Osteoblast (primary cell): Measurements from ENCODE around the gene GADL1. TPM values are rescaled to one million over a fixed set of nuclear protein-coding genes. Genes with fewer than 3 reads are reported as not detected.

Experiments used
- DNase-seq: peaks from one replicate; pipeline ENCODE4 v3.0.0; 2011; ENCODE audit warnings: low spot score, mixed read lengths; ENCODE audit not compliant: insufficient read length; ENCODE audit errors: missing footprints
- H2AFZ ChIP-seq: 2 replicates; pipeline ENCODE4 v1.6.0; 2011; ENCODE audit warnings: mild to moderate bottlenecking, low read length
- H3K27ac ChIP-seq: 2 replicates; pipeline ENCODE4 v1.5.1; 2011; ENCODE audit warnings: mild to moderate bottlenecking, low read depth, low read length, moderate library complexity
- H3K27me3 ChIP-seq: 2 replicates; pipeline ENCODE4 v1.6.0; 2012; ENCODE audit warnings: mild to moderate bottlenecking, control low read depth, inconsistent platforms, low read length, moderate library complexity; ENCODE audit not compliant: insufficient read depth
- H3K36me3 ChIP-seq: 2 replicates; pipeline ENCODE4 v1.5.1; 2011; ENCODE audit warnings: mild to moderate bottlenecking, low read length, control low read depth, moderate library complexity; ENCODE audit not compliant: insufficient read depth
- H3K4me1 ChIP-seq: 2 replicates; pipeline ENCODE4 v1.5.1; 2011; ENCODE audit warnings: mild to moderate bottlenecking, low read length, control low read depth, moderate library complexity; ENCODE audit not compliant: insufficient read depth
- H3K4me2 ChIP-seq: 2 replicates; pipeline ENCODE4 v1.6.0; 2011; ENCODE audit warnings: mild to moderate bottlenecking, low read length; ENCODE audit not compliant: insufficient read depth
- H3K4me3 ChIP-seq: fragments of 200-600 bp; sonication (generic); 3 replicates; pipeline ENCODE4 v1.5.1; 2012; ENCODE audit warnings: mild to moderate bottlenecking, low read length, inconsistent platforms; ENCODE audit not compliant: insufficient read depth
- H3K79me2 ChIP-seq: 2 replicates; pipeline ENCODE4 v1.6.0; 2012; ENCODE audit warnings: mild to moderate bottlenecking, low read length, control low read depth, inconsistent platforms; ENCODE audit not compliant: insufficient read depth
- H3K9me3 ChIP-seq: 2 replicates; pipeline ENCODE4 v1.5.1; 2011; ENCODE audit warnings: low read depth, low read length, control low read depth
- H4K20me1 ChIP-seq: 2 replicates; pipeline ENCODE4 v1.6.0; 2012; ENCODE audit warnings: mild to moderate bottlenecking, low read length, control low read depth; ENCODE audit not compliant: insufficient read depth
- total RNA-seq: library from RNA; depleted of rRNA; stranded (reverse); fragments of >200 nt; gene quantifications from 2 replicates; pipeline ENCODE4 v1.2.3, GENCODE V29; 2012
- TF ChIP-seq, protein P1 (sequence below): IDR thresholded peaks from 2 replicates; pipeline ENCODE4 v1.5.1; 2011; ENCODE audit warnings: mild to moderate bottlenecking, low read depth, low read length, moderate library complexity; ENCODE audit errors: extremely low read depth

GADL1 gene
- total RNA-seq, 1 donor: not detected

DNA sequence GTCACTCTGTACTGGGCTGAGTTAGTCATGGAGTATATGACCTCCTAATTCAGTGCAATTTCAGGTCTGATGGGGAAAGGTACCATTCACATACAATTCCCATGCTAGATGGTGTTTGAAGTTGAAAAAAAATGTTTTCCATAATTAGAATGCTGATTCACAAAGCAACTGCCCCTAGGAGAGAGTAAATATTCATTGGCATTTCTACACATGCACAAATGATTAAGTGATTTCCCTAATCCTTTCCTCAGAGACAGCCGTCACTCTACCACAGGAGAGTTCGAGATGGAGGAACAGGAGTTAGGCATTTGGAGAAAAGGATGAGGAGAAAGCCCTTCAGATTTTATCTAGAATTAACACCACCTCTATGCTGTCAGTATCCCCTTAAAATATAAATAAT, 32.5 kb downstream of the GADL1 start:
- TF ChIP-seq, protein P1, sequence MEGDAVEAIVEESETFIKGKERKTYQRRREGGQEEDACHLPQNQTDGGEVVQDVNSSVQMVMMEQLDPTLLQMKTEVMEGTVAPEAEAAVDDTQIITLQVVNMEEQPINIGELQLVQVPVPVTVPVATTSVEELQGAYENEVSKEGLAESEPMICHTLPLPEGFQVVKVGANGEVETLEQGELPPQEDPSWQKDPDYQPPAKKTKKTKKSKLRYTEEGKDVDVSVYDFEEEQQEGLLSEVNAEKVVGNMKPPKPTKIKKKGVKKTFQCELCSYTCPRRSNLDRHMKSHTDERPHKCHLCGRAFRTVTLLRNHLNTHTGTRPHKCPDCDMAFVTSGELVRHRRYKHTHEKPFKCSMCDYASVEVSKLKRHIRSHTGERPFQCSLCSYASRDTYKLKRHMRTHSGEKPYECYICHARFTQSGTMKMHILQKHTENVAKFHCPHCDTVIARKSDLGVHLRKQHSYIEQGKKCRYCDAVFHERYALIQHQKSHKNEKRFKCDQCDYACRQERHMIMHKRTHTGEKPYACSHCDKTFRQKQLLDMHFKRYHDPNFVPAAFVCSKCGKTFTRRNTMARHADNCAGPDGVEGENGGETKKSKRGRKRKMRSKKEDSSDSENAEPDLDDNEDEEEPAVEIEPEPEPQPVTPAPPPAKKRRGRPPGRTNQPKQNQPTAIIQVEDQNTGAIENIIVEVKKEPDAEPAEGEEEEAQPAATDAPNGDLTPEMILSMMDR: no peak
- Histone ChIP-seq H3K4me3 (no peak overlapping the region), H3K27me3 (peaks cover 50% of the 10 kb centered on the region), H3K4me1 (no peaks in the 10 kb centered on the region), H3K79me2 (no peaks in the 10 kb centered on the region), H4K20me1 (no peaks in the 10 kb centered on the region), H3K27ac (no peak overlapping the region), H3K36me3 (no peaks in the 10 kb centered on the region), H2AFZ (no peak overlapping the region), H3K9me3 (no peaks in the 10 kb centered on the region), H3K4me2 (no peak overlapping the region)
- DNase-seq: no peak

DNA sequence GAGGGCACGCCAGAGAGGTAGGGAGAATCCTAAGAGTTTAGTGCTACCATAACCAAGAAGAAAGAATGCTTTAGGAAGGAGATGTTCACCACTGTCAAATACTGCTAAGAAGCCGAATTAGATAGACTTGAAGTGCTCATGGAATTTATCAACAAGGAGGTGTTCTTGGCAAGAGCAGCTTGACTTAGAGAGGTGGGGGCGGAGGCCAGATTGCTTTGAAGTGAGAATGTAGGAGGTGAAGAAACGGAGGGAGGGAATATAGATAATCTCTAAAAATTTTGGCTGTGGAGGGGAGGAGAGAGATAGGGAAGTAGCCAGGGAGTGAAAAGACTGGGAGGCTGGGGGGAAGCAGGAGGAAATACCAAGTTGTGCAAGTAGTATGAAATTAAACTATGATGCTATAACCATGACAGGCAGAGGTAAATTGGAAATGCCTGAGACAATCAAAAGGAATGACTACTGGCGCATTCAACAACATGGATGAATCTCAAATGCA, 35.5 kb downstream of the GADL1 start:
- Histone ChIP-seq H4K20me1 (no peaks in the 10 kb centered on the region), H3K79me2 (no peaks in the 10 kb centered on the region), H3K36me3 (no peaks in the 10 kb centered on the region), H3K9me3 (no peaks in the 10 kb centered on the region), H2AFZ (no peak overlapping the region), H3K27me3 (peaks cover 45% of the 10 kb centered on the region), H3K4me2 (no peak overlapping the region), H3K4me1 (no peaks in the 10 kb centered on the region), H3K4me3 (no peak overlapping the region), H3K27ac (no peak overlapping the region)
- DNase-seq: no peak
- TF ChIP-seq, protein P1: no peak

DNA sequence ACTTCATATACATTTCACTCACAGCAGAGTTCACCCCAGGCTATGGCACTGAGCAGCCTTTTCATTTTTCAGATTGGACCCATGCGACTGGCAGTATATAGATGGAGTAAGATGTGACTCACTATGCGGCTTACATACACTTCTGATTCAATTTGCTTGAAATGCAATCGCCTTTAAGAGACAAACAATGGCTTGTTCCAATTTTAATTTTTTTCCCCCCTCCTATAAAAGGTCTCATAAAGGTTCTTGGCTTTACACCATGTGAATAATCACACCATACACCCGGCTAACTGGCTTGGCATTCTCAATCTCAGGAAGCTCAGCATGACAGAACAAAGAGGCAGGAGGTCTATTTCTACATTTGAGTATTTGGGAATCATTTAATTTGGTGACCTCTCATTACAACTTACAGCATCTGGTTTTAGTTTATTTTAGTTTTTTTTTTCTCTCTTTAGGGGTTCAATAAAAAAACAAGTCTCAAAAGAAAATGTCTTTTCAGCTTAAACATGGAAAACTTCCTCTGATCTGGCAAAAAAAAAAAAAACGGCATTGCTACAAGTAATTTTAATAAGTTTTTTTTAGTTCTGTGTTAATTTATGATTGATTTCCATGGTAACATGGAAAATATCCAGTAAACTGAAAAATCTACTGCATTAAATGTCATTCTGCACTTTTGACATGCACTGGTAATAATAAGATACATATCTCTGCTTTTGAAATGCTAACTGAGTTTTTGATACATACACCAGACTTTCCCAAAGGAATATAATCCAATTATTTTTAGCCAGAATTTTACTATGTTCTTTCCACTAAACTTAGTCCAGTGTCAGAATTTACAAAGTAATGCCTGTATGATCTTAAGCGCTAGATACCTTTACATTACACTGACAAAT, 38.8 kb downstream of the GADL1 start:
- Histone ChIP-seq H3K27me3 (peaks cover 21% of the 10 kb centered on the region), H3K36me3 (no peaks in the 10 kb centered on the region)
- no peak for DNase-seq

DNA sequence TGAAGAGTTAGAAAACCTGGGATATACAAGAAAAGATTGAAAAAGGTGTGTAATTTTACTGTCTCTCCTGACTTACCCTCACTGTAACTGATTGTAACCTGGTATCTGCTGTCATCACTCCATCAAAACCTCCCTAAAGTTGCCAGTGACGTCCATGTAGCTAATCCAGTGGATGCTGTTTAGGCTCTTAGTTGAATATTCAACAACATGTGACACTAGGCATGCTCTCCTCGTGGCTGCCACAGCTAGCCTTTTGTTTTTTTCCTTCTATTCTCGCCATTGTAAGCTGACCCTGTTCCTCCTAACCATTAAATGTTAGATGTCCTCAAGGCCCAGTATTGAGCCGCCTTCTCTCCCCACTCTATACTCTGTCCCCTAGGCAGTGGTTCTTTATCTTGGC, 41.6 kb downstream of the GADL1 start:
- Histone ChIP-seq H3K4me3 (no peak overlapping the region), H3K36me3 (no peaks in the 10 kb centered on the region), H2AFZ (no peak overlapping the region), H3K27me3 (peaks cover 5% of the 10 kb centered on the region), H3K79me2 (no peaks in the 10 kb centered on the region), H3K4me2 (no peak overlapping the region), H3K27ac (no peak overlapping the region), H3K9me3 (no peaks in the 10 kb centered on the region), H4K20me1 (no peaks in the 10 kb centered on the region), H3K4me1 (no peaks in the 10 kb centered on the region)
- TF ChIP-seq, protein P1: no peak
- DNase-seq: no peak

More for the DNA sequence above, 38.8 kb downstream of the GADL1 start:
- no peak overlapping the region for H3K4me3 ChIP-seq
- H3K9me3 ChIP-seq: no peaks in the 10 kb centered on the region
- TF ChIP-seq, protein P1: no peak
- no peaks in the 10 kb centered on the region for H4K20me1 ChIP-seq
- no peak overlapping the region for H2AFZ ChIP-seq
- no peak overlapping the region for H3K4me2 ChIP-seq
- H3K4me1 ChIP-seq: no peaks in the 10 kb centered on the region
- H3K27ac ChIP-seq: no peak overlapping the region
- H3K79me2 ChIP-seq: no peaks in the 10 kb centered on the region
